RWPE1 (cell line): Measurements from ENCODE around the gene SHB.

ENCODE experiments used
- CTCF ChIA-PET: fragments of 350-600 bp; sonication (Branson Sonifier 250); formaldehyde crosslinking; extraction: SDS; loops from one replicate; lab custom pipeline; 2021; lab: Yijun Ruan, JAX
- POLR2A ChIA-PET: fragments of 400-600 bp; formaldehyde crosslinking; extraction: SDS; loops from one replicate; lab custom pipeline; 2020; ENCODE audit warnings: antibody characterized with exemption; ENCODE audit not compliant: low non-redundant PET; lab: Yijun Ruan, JAX
- DNase-seq: peaks from one replicate; pipeline ENCODE4 v3.0.0; 2012; ENCODE audit warnings: low spot score
- H3K27ac ChIP-seq: fragments of 450-650 bp; 2 replicates; pipeline ENCODE4 v1.5.1; 2017
- TF ChIP-seq, protein P1 (sequence below): fragments of 450-650 bp; conservative IDR thresholded peaks from 2 replicates; pipeline ENCODE4 v1.5.1; 2017; ENCODE audit warnings: low read depth, mild to moderate bottlenecking

The SHB gene

DNA sequence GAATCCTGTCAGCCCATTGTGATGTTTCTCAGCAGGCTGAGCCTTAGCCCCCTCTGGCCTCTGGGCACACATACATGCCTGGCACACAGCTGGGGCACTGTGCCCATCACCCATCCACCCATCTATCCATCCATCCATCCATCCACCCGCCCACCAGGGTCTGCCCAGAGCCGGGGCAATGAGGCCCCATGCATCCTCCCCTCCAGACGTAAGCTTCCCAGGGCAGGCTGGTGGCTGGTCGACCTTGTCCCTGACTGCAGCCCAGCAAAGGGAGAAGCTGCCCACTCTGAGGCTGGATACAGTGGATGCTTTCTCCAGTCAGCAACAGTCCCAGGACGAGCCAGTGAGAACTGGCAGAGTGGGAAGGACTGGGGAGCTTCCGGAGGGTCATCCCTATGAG is 144.0 kb downstream of the SHB start:
- ChIA-PET CTCF (interaction anchor here (0.7 to 2.2 kb wide), 2 partner anchors 11 to 507 kb away, joined by 5 to 14 read pairs; no protein-coding TSS in a partner anchor), POLR2A (no interaction called here)
- TF ChIP-seq, protein P1, sequence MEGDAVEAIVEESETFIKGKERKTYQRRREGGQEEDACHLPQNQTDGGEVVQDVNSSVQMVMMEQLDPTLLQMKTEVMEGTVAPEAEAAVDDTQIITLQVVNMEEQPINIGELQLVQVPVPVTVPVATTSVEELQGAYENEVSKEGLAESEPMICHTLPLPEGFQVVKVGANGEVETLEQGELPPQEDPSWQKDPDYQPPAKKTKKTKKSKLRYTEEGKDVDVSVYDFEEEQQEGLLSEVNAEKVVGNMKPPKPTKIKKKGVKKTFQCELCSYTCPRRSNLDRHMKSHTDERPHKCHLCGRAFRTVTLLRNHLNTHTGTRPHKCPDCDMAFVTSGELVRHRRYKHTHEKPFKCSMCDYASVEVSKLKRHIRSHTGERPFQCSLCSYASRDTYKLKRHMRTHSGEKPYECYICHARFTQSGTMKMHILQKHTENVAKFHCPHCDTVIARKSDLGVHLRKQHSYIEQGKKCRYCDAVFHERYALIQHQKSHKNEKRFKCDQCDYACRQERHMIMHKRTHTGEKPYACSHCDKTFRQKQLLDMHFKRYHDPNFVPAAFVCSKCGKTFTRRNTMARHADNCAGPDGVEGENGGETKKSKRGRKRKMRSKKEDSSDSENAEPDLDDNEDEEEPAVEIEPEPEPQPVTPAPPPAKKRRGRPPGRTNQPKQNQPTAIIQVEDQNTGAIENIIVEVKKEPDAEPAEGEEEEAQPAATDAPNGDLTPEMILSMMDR, result no peak
- peak overlapping the region; percentile 14; the same call in 1 of the 2 replicates for H3K27ac ChIP-seq
- DNase-seq, result no peak

GRCh38 chr9:37924538-37924937 is 144.5 kb downstream of the SHB start:
- ChIA-PET POLR2A (no interaction called here), CTCF (interaction anchor here (2.2 kb wide), 1 partner anchor 11 kb away, joined by 14 read pairs; no protein-coding TSS in a partner anchor)
- peak overlapping the region; percentile 14; the same call in 1 of the 2 replicates for H3K27ac ChIP-seq
- no peak for DNase-seq
- TF ChIP-seq, protein P1, result no peak

GRCh38 chr9:37923796-37924427 is 145.1 kb downstream of the SHB start:
- H3K27ac ChIP-seq, result peak overlapping the region; percentile 95
- POLR2A ChIA-PET, result interaction anchor here (0.6 kb wide), 1 partner anchor 19 kb away, joined by 4 read pairs; no protein-coding TSS in a partner anchor
- TF ChIP-seq, protein P1, result no peak
- CTCF ChIA-PET, result interaction anchor here (2.2 kb wide), 1 partner anchor 10 kb away, joined by 14 read pairs; no protein-coding TSS in a partner anchor
- DNase-seq, result no peak

- no peak for DNase-seq
- TF ChIP-seq, protein P1, result no peak
- CTCF ChIA-PET, result interaction anchor here (2.2 kb wide), 1 partner anchor 9 kb away, joined by 14 read pairs; no protein-coding TSS in a partner anchor
- H3K27ac ChIP-seq, result peak overlapping the region; percentile 95
- POLR2A ChIA-PET, result interaction anchor here (0.6 kb wide), 1 partner anchor 19 kb away, joined by 4 read pairs; no protein-coding TSS in a partner anchor
Measured at GRCh38 chr9:37923118-37923795, 145.8 kb downstream of the SHB start.

GRCh38 chr9:37922363-37923117 is 146.5 kb downstream of the SHB start:
- POLR2A ChIA-PET, result no interaction called here
- CTCF ChIA-PET, result interaction anchor here (0.9 to 1.0 kb wide), 2 partner anchors 137 to 145 kb away, joined by 3 read pairs; no protein-coding TSS in a partner anchor
- no peak for DNase-seq
- TF ChIP-seq, protein P1, result no peak
- H3K27ac ChIP-seq, result peak overlapping the region; percentile 95
